K562 treated with DMSO at 1 percent for 12 hours (cell line): ENCODE data around the gene CACNA1F. TPM values are rescaled to one million over a fixed set of nuclear protein-coding genes. Genes with fewer than 3 reads are reported as not detected.

Experiments
- total RNA-seq: library from RNA; unstranded; fragments of 300-600 nt; gene quantifications from 2 replicates; pipeline ENCODE4 v1.2.3, GENCODE V29; 2022; ENCODE audit not compliant: insufficient read depth

The CACNA1F gene
- total RNA-seq, result 0.38 TPM in 1 of 2 replicates, not detected in the other

DNA sequence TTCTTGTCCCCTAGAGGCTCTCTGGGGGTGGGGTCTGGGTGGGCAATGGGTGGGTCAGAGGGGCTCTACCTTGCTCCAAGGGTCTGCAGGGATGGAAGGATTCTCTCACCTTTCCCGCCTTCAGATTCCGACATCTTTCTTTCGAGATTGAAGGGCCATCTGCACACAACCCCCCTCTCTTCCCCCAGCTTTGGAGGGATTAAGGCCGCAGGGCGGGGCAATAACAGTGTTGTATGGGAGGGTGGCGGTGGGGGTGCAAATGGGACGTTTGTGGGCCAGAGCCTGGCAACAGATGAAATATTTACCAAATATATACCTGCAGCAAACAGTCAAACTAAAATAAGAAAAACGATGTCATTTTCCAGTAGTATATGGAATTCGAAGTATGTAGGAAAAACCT is at the start of gene CACNA1F:
Gene CACNA1F (minus strand): TSS at position 165 of the 400 bp plus-strand sequence. CDS start 31 bp downstream, at position 134.

DNA sequence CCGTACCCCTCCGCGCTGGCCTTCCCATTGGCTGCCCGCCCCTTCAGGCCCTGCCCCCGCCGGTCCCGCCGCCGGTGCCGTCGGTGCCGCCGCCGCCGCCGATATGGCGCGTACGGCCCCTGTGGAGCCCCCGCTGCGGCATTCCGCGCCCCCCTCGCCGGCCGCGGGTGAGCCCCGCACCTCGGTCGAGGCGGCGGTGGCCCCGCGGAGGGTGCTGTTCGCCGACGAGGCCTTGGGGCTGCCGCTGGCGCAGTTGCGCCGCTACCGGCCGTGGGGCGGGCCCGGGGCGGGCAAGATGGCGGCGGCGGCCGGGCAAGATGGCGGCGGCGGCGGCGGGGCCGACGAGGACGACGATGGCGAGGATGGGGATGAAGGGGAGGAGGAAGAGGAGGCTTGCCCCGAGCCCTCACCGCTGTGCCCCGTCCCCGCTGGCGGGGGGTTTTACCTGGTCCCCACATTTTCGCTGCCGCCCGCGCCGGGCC is 36.7 kb upstream of the CACNA1F start, which contains the start of gene PPP1R3F:
Gene PPP1R3F (plus strand): TSS at position 27 of the 482 bp plus-strand sequence. CDS start 77 bp downstream, at position 104.

DNA sequence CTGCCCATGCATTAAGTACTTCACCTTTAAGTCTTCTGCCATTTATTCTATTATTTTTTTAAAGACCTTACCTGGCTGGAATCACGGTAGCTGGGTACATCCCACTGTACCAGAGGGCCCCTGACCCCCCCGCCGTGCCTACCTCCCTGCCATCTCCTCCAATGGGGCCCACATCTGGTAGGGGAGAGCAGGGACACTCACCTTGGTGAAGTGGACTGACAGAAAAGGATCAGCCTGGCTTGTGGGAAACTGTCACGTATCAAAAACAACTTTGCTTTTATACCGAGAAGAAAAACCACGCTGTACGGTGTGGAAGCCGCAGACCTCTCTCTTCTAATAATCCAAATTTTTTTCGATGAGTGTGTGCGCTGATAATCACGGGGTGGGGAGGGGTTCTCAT is 31.3 kb upstream of the CACNA1F start, which contains the start of gene FOXP3:
Gene FOXP3 (minus strand): TSS at position 251 of the 400 bp plus-strand sequence. CDS start 6,205 bp downstream, outside the sequence.

GRCh38 chrX:49199906-49200771 is 33.0 kb downstream of the CACNA1F start, which contains the start of gene SYP:
Gene SYP, minus strand, starts transcription at chrX:49200193. Its CDS starts 7 bp downstream, at chrX:49200186.

DNA sequence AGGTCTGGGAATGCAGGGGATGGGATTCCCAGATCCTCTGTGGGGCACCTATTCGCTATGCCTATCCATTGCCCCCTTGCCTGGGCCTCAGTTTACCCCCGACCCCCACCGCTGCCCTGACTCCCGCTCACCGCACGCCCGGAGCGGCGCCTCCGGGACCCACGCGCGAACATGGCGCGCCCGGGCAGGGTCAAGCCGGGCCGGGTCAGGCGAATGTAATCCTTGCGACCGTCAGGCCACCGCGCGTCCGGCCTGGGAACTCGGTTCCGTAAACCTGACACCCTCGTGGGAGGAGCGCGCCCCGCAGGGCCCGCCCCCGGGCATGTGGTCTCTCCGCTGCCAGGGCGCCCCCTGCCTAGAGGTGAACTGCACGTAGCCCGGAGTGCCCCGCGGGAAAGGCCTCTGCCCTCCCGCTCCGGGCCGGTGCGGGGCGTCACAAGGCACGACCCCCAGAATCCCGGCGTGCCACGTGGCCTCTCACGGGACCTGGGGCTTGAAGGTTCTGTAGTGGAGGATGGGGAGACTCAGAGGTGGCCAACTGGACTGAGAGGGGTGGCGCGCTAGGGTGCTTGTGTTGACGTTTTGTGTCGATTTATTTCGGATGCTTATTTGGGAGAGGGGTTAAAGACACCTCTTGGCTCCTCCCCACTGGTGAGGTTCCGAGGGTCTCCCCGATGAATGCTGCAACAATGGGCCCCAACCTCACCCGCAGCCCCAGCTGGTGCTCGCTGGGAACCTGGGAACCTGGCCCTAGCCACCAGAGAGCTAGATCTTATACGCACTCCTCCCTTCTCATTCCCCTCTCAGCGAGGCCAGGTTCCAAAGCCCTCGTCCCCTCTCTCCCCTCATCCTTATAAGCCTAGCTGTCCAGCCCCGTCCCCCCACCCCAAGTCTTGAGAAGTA is 46.8 kb downstream of the CACNA1F start, which contains the start of gene PRICKLE3:
Gene PRICKLE3 (minus strand): TSS at position 249 of the 903 bp plus-strand sequence. CDS start 76 bp downstream, at position 173.

GRCh38 chrX:49171752-49172279 is 61.3 kb downstream of the CACNA1F start, which contains the start of gene PLP2:
Gene PLP2, plus strand, starts transcription at chrX:49171898. Its CDS starts 103 bp downstream, at chrX:49172001.

DNA sequence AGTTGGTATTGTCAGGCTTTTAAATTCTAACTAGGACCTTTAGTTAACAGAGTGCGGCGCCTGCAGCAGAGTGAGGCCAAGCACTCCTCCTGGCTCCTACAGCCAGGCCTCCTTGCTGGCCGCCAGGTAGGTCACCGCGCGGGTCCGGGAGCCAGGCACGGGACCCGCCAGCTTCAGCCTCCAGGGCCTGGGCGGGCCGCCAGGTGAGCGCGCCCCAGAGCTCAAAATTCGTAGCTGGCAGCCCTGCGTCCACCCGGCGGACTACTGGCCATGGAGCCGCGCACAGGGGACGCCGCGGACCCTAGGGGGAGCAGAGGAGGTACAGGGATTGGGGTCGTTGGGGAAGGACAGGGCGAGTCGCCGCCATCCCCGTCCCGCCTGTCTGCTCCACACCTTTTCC is 70.5 kb downstream of the CACNA1F start, which contains the start of gene MAGIX:
Gene MAGIX (plus strand): TSS at position 139 of the 400 bp plus-strand sequence. CDS start 132 bp downstream, at position 271.

Other genes with a start within 250 kb of the CACNA1F start
- gene GRIPAP1, start 231.1 kb downstream of the CACNA1F start, total RNA-seq, result 19.6 and 36.3 TPM in 2 replicates
- gene TFE3, start 190.0 kb downstream of the CACNA1F start, total RNA-seq, result 20.3 and 40.7 TPM in 2 replicates
- gene CCDC120, start 174.3 kb downstream of the CACNA1F start, total RNA-seq, result 2.7 and 7.2 TPM in 2 replicates
- gene PRAF2, start 159.3 kb downstream of the CACNA1F start, total RNA-seq, result 4.3 and 5.9 TPM in 2 replicates
- gene WDR45, start 153.5 kb downstream of the CACNA1F start, total RNA-seq, result 105 and 118 TPM in 2 replicates
- 42.1 and 46.3 TPM in 2 replicates for gene GPKOW, start 109.6 kb downstream of the CACNA1F start, total RNA-seq
- gene MAGIX, start 70.6 kb downstream of the CACNA1F start, total RNA-seq, result 3.8 and 7.6 TPM in 2 replicates
- gene PLP2, start 61.4 kb downstream of the CACNA1F start, total RNA-seq, result 196 and 259 TPM in 2 replicates
- 20.3 and 35.1 TPM in 2 replicates for gene PRICKLE3, start 47.0 kb downstream of the CACNA1F start, total RNA-seq
- 1.0 TPM in 1 of 2 replicates, not detected in the other for gene SYP, start 33.1 kb downstream of the CACNA1F start, total RNA-seq
- 29.7 and 31.5 TPM in 2 replicates for gene CCDC22, start 2.1 kb upstream of the CACNA1F start, total RNA-seq
- 0.27 TPM in 1 of 2 replicates, not detected in the other for gene FOXP3, start 31.4 kb upstream of the CACNA1F start, total RNA-seq
- gene PPP1R3F, start 36.5 kb upstream of the CACNA1F start, total RNA-seq, result 2.6 and 2.7 TPM in 2 replicates
- not detected in 2 replicates for gene GAGE10, start 70.3 kb upstream of the CACNA1F start, total RNA-seq
- gene GAGE12J, start 88.7 kb upstream of the CACNA1F start, total RNA-seq, result not detected in 2 replicates
- gene GAGE13, start 98.2 kb upstream of the CACNA1F start, total RNA-seq, result 5.3 TPM in 1 of 2 replicates, not detected in the other